Calu3 (cell line): ENCODE data around the gene MFSD6. TPM values are rescaled to one million over a fixed set of nuclear protein-coding genes. Genes with fewer than 3 reads are reported as not detected.

Experiments
- BruUV-seq: library from RNA; stranded (reverse); fragments of 400-500 nt; replicated peaks from 2 replicates; lab custom pipeline; 2021; lab: Mats Ljungman, UMichigan
- CTCF ChIA-PET: fragments of 300-600 bp; sonication (Branson Sonifier 250); formaldehyde crosslinking; loops from one replicate; lab custom pipeline; 2022; ENCODE audit warnings: antibody characterized with exemption; lab: Charles Lee
- DNase-seq: peaks from one replicate; pipeline ENCODE4 v3.0.0; 2022
- H3K27ac Mint-ChIP-seq: one replicate; pipeline ENCODE4 v1.8.0; 2022; ENCODE audit warnings: mixed read lengths; ENCODE audit not compliant: unreplicated experiment
- H3K27me3 Mint-ChIP-seq: one replicate; pipeline ENCODE4 v1.8.0; 2022; ENCODE audit warnings: mixed read lengths; ENCODE audit not compliant: unreplicated experiment
- H3K36me3 Mint-ChIP-seq: one replicate; pipeline ENCODE4 v1.8.0; 2022; ENCODE audit warnings: mild to moderate bottlenecking, moderate library complexity, mixed read lengths; ENCODE audit not compliant: insufficient read depth, unreplicated experiment
- H3K4me1 Mint-ChIP-seq: one replicate; pipeline ENCODE4 v1.8.0; 2022; ENCODE audit warnings: mild to moderate bottlenecking, low read depth, mixed read lengths; ENCODE audit not compliant: unreplicated experiment
- H3K4me3 Mint-ChIP-seq: one replicate; pipeline ENCODE4 v1.8.0; 2022; ENCODE audit warnings: mild to moderate bottlenecking, low read depth, moderate library complexity, mixed read lengths; ENCODE audit not compliant: unreplicated experiment
- H3K9me3 Mint-ChIP-seq: one replicate; pipeline ENCODE4 v1.8.0; 2022; ENCODE audit warnings: low read depth, mixed read lengths; ENCODE audit not compliant: unreplicated experiment
- CTCF ChIP-seq: fragments of 200-600 bp; IDR thresholded peaks from one replicate; pipeline ENCODE4 v1.8.0; 2022; ENCODE audit warnings: antibody characterized with exemption; ENCODE audit not compliant: unreplicated experiment
- intact Hi-C: fragments of 100-400 bp; cut with micrococcal nuclease; formaldehyde crosslinking; loops from one replicate; pipeline ENCODE4 v1.10.0; 2022; ENCODE audit not compliant: unreplicated experiment
- total RNA-seq: library from RNA; stranded (reverse); gene quantifications from 2 replicates; pipeline ENCODE4 v1.2.3, GENCODE V29; 2022

MFSD6 gene
- total RNA-seq, 1 experiment from 2014 or later = 39.4 TPM

GRCh38 chr2:190534310-190535120, 126.4 kb downstream of the MFSD6 start, which contains the start of gene NEMP2:
Gene NEMP2, minus strand, starts transcription at chr2:190534722. Its CDS starts 67 bp downstream, at chr2:190534655.
- BruUV-seq = no TSS peak
- Mint-ChIP-seq H3K27me3 (no peaks in the 10 kb centered on the region), H3K4me3 (peak within 1 kb of the TSS; percentile 82), H3K36me3 (peaks cover 19% of the 10 kb centered on the region), H3K9me3 (peaks cover 10% of the 10 kb centered on the region), H3K4me1 (peaks cover 33% of the 10 kb centered on the region), H3K27ac (peak within 1 kb of the TSS; percentile 85)
- CTCF ChIA-PET = no interaction called here
- DNase-seq = peak; percentile 82
- intact Hi-C loops = loop anchor here (5.0 to 10.0 kb wide), 2 partner anchors 38 to 110 kb away; partner anchors contain the start of gene NAB1
- no peak for TF ChIP-seq CTCF

- BruUV-seq = TSS peak; percentile 69
- intact Hi-C loops = loop anchor here (5.0 to 10.0 kb wide), 2 partner anchors 37 to 110 kb away; partner anchors contain the start of gene NAB1
- Mint-ChIP-seq H3K36me3 (peaks cover 19% of the 10 kb centered on the region), H3K27ac (no peak overlapping the region), H3K27me3 (no peaks in the 10 kb centered on the region), H3K9me3 (peaks cover 13% of the 10 kb centered on the region), H3K4me3 (peak overlapping the region; percentile 82), H3K4me1 (peaks cover 31% of the 10 kb centered on the region)
- DNase-seq = no peak
- TF ChIP-seq CTCF = no peak
- CTCF ChIA-PET = no interaction called here
Measured at GRCh38 chr2:190535121-190535439, 126.9 kb downstream of the MFSD6 start.

- TF ChIP-seq CTCF = no peak
- BruUV-seq = no TSS peak
- Mint-ChIP-seq H3K27me3 (no peaks in the 10 kb centered on the region), H3K36me3 (peaks cover 19% of the 10 kb centered on the region), H3K9me3 (peaks cover 13% of the 10 kb centered on the region), H3K4me3 (peak overlapping the region; percentile 82), H3K27ac (no peak overlapping the region), H3K4me1 (peaks cover 26% of the 10 kb centered on the region)
- intact Hi-C loops = loop anchor here (5.0 to 10.0 kb wide), 2 partner anchors 37 to 109 kb away; partner anchors contain the start of gene NAB1
- DNase-seq = no peak
- CTCF ChIA-PET = no interaction called here
Measured at GRCh38 chr2:190535586-190535985, 127.4 kb downstream of the MFSD6 start.

- peaks cover 19% of the 10 kb centered on the region for H3K36me3 Mint-ChIP-seq
- DNase-seq = no peak
- H3K4me3 Mint-ChIP-seq = no peak overlapping the region
- no peak overlapping the region for H3K27ac Mint-ChIP-seq
- peaks cover 21% of the 10 kb centered on the region for H3K4me1 Mint-ChIP-seq
- CTCF ChIA-PET = interaction anchor here (0.6 kb wide), 1 partner anchor 193 kb away, joined by 3 read pairs; no protein-coding TSS in a partner anchor
- no peak for TF ChIP-seq CTCF
- intact Hi-C loops = loop anchor here (5.0 to 10.0 kb wide), 2 partner anchors 35 to 107 kb away; partner anchors contain the start of gene NAB1
- no TSS peak for BruUV-seq
- peaks cover 20% of the 10 kb centered on the region for H3K9me3 Mint-ChIP-seq
- no peaks in the 10 kb centered on the region for H3K27me3 Mint-ChIP-seq
Measured at GRCh38 chr2:190537765-190538164, 129.6 kb downstream of the MFSD6 start.
